ENCODE results near the gene ME3. TPM values are rescaled to one million over a fixed set of nuclear protein-coding genes. Genes with fewer than 3 reads are reported as not detected.
A peak's percentile ranks its signal among the peaks of the same experiment; 100 is the strongest.

The ME3 gene
- total and polyA plus RNA-seq, 12 donors = 13.9 to 128 (median 44.5) TPM

DNA sequence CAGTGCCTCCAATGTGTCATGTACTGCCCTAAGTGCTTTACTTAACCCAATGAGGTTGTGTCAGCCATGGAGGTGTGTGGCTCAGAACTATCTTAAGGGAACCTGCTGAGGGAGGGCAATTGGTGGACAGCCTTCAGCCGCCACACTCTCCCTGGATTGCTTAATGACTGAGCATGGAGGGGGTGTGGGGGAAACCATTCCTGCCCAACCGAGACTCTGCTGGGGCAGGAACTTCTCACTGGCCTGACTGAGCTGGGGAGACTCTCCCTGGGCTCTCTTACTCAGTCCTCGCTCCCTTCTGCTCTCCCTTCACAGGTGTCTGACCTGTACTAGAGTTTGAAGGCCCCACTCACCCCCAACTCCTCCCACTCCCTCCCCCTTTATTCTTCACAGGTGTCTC is 183.0 kb downstream of the ME3 start:
- no peak for TF ChIP-seq POLR2A (IDR thresholded peaks at IDR 0.05)
- TF ChIP-seq, protein P1, sequence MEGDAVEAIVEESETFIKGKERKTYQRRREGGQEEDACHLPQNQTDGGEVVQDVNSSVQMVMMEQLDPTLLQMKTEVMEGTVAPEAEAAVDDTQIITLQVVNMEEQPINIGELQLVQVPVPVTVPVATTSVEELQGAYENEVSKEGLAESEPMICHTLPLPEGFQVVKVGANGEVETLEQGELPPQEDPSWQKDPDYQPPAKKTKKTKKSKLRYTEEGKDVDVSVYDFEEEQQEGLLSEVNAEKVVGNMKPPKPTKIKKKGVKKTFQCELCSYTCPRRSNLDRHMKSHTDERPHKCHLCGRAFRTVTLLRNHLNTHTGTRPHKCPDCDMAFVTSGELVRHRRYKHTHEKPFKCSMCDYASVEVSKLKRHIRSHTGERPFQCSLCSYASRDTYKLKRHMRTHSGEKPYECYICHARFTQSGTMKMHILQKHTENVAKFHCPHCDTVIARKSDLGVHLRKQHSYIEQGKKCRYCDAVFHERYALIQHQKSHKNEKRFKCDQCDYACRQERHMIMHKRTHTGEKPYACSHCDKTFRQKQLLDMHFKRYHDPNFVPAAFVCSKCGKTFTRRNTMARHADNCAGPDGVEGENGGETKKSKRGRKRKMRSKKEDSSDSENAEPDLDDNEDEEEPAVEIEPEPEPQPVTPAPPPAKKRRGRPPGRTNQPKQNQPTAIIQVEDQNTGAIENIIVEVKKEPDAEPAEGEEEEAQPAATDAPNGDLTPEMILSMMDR (IDR thresholded peaks at IDR 0.05) = no peak
- no peak for DNase-seq
- intact Hi-C loops (cut with DNase I) = no loop called here
- Histone ChIP-seq H3K27me3 (no peaks in the 10 kb centered on the region), H3K4me1 (replicated peaks in 1 of 2) (peaks cover 4 to 9% of the 10 kb centered on the region in 2 donors), H3K36me3 (replicated peaks in 1 of 2) (no peaks in the 10 kb centered on the region), H3K9me3 (replicated peaks in 1 of 3) (no peaks in the 10 kb centered on the region), H3K27ac (no peak overlapping the region), H3K4me3 (no peak overlapping the region)
- 86 to 95% (median 95%) methylated on average over 2 to 3 of the region's 3 CpGs for WGBS, 4 donors

DNA sequence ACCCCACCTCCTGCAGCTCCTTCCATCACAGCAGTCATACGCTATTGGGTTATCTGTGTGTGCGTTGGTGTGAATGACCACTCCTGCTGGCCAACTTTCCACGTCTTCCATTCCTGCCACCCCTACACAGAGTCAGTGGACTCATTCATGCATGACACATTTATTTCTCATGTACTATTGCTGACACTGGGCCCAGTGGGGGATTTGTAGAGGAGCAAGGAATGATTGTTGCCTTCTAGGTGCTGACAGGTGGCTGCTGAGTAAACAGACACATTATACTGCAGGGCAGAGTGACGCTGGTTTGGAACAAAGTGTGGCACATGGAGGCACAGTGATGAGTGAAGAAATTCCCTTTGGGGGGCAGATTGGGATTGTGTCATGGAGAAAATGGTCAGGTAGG is 183.9 kb downstream of the ME3 start:
- no peak overlapping the region for H3K27ac ChIP-seq
- peaks cover 9 to 18% of the 10 kb centered on the region in 2 donors for H3K4me1 ChIP-seq (replicated peaks in 1 of 2)
- H3K4me3 ChIP-seq = no peak overlapping the region
- no peaks in the 10 kb centered on the region for H3K9me3 ChIP-seq (replicated peaks in 1 of 3)
- H3K27me3 ChIP-seq = no peaks in the 10 kb centered on the region
- 97 to 99% (median 98%) methylated on average over 4 of the region's 4 CpGs for WGBS, 4 donors
- intact Hi-C loops (cut with DNase I) = no loop called here
- DNase-seq = peak in 1 of 7 donors; percentile 42
- TF ChIP-seq POLR2A (IDR thresholded peaks at IDR 0.05) = no peak
- TF ChIP-seq, protein P1 (IDR thresholded peaks at IDR 0.05) = no peak
- H3K36me3 ChIP-seq (replicated peaks in 1 of 2) = no peaks in the 10 kb centered on the region

DNA sequence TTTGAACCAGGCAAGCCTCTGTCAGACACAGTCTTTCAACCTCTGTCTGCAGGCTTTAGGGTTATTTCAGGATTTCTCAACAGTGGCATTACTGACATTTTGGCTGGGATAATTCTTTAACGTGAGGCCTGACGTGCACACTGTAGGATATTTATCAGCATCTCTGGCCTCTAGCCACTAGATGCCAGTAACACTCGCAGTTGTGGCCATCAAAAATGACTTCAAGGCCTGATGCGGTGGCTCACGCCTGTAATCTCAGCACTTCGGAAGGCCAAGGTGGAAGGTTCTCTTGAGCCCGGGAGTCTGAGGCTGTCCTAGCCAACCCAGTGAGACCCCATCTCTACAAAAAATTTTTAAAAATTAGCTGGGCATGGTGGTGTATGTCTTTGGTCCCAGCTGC is 184.7 kb downstream of the ME3 start:
- Histone ChIP-seq H3K36me3 (replicated peaks in 1 of 2) (no peaks in the 10 kb centered on the region), H3K9me3 (replicated peaks in 1 of 3) (no peaks in the 10 kb centered on the region), H3K4me3 (no peak overlapping the region), H3K27me3 (no peaks in the 10 kb centered on the region), H3K4me1 (replicated peaks in 1 of 2) (peaks cover 9 to 24% of the 10 kb centered on the region in 2 donors), H3K27ac (no peak overlapping the region)
- WGBS, 4 donors = 47 to 85% (median 71%) methylated on average over 2 to 7 of the region's 7 CpGs
- intact Hi-C loops (cut with DNase I) = no loop called here
- TF ChIP-seq, protein P1 (IDR thresholded peaks at IDR 0.05) = no peak
- TF ChIP-seq POLR2A (IDR thresholded peaks at IDR 0.05) = no peak
- DNase-seq = peak in 3 of 7 donors; percentile 28 to 38 (median 37)

DNA sequence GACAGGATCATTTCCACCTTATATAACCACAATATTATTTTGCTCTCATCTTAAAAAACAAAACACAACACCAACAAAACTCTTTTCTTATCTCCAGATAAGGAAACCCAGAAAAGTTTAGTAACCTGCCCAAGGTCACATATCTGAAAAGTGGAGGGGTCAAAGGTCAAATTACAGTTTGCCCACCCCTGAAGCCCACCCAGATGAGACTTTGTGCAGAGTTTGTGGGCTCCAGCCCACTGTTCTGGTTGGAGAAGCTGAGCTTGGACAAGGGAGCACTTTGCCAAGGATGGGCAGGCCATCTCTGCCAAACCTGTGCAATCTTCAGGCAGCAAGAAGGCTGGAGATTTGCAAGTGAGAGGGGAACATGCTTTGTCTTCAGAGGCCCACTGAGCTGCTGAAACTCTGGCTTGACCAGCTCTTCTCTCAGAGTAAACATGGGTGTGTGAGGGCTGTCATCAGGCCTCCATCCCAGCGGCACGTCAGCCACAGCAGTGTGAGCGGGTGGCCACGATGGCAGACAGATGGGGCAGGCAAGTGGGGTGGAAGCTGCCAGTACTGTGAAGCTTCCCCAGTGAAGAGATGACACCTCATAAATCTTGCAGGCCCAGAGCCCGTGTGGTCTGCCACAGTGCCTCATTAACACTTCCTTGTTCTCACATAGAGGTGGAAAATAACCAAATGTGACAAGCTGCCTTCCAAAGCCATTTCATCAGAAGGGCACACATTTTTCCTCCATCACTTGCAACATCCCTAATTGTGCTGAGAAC is 186.0 kb downstream of the ME3 start:
- 63 to 83% (median 72%) methylated on average over 2 to 5 of the region's 5 CpGs for WGBS, 4 donors
- H3K27ac ChIP-seq = no peak overlapping the region
- no peaks in the 10 kb centered on the region for H3K36me3 ChIP-seq (replicated peaks in 1 of 2)
- no peak for TF ChIP-seq POLR2A (IDR thresholded peaks at IDR 0.05)
- TF ChIP-seq, protein P1 (IDR thresholded peaks at IDR 0.05) = no peak
- peaks cover 9 to 24% of the 10 kb centered on the region in 2 donors for H3K4me1 ChIP-seq (replicated peaks in 1 of 2)
- no peaks in the 10 kb centered on the region for H3K9me3 ChIP-seq (replicated peaks in 1 of 3)
- intact Hi-C loops (cut with DNase I) = no loop called here
- H3K27me3 ChIP-seq = no peaks in the 10 kb centered on the region
- no peak for DNase-seq
- H3K4me3 ChIP-seq = no peak overlapping the region
